Mesothelial cell of epicardium (in vitro differentiated cells): ENCODE measurements around the gene UCN2. TPM values are rescaled to one million over a fixed set of nuclear protein-coding genes. Genes with fewer than 3 reads are reported as not detected.

Experiments used
- DNase-seq, 2 experiments: peaks; one replicate each; pipeline ENCODE4 v3.0.0; 2021; ENCODE audit warnings: low spot score in 2 of 2; ENCODE audit not compliant: unreplicated experiment in 2 of 2
- H3K27ac Mint-ChIP-seq: 2 replicates; pipeline ENCODE4 v1.8.0; 2021; ENCODE audit warnings: mixed read lengths
- H3K27me3 Mint-ChIP-seq: 2 replicates; pipeline ENCODE4 v1.8.0; 2021; ENCODE audit warnings: low read depth, mixed read lengths
- H3K36me3 Mint-ChIP-seq: 2 replicates; pipeline ENCODE4 v1.8.0; 2021; ENCODE audit warnings: mixed read lengths
- H3K4me1 Mint-ChIP-seq: 2 replicates; pipeline ENCODE4 v1.8.0; 2021; ENCODE audit warnings: mixed read lengths
- H3K4me3 Mint-ChIP-seq: 2 replicates; pipeline ENCODE4 v1.8.0; 2021; ENCODE audit warnings: mild to moderate bottlenecking, moderate library complexity, mixed read lengths
- H3K9me3 Mint-ChIP-seq: 2 replicates; pipeline ENCODE4 v1.8.0; 2021; ENCODE audit warnings: mixed read lengths
- total RNA-seq: library from RNA; stranded (reverse); gene quantifications from 3 replicates; pipeline ENCODE4 v1.2.1, GENCODE V29; 2021
- TF ChIP-seq, protein P1 (sequence below): fragments of 200-600 bp; sonication (generic); IDR thresholded peaks from one replicate; pipeline ENCODE4 v1.5.0; 2021; ENCODE audit warnings: antibody characterized with exemption; ENCODE audit not compliant: unreplicated experiment

UCN2 gene
- total RNA-seq, 1 donor from 2014 or later, result 0.60 TPM

- H3K27ac Mint-ChIP-seq, result no peak overlapping the region
- TF ChIP-seq, protein P1, sequence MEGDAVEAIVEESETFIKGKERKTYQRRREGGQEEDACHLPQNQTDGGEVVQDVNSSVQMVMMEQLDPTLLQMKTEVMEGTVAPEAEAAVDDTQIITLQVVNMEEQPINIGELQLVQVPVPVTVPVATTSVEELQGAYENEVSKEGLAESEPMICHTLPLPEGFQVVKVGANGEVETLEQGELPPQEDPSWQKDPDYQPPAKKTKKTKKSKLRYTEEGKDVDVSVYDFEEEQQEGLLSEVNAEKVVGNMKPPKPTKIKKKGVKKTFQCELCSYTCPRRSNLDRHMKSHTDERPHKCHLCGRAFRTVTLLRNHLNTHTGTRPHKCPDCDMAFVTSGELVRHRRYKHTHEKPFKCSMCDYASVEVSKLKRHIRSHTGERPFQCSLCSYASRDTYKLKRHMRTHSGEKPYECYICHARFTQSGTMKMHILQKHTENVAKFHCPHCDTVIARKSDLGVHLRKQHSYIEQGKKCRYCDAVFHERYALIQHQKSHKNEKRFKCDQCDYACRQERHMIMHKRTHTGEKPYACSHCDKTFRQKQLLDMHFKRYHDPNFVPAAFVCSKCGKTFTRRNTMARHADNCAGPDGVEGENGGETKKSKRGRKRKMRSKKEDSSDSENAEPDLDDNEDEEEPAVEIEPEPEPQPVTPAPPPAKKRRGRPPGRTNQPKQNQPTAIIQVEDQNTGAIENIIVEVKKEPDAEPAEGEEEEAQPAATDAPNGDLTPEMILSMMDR, result no peak
- H3K4me1 Mint-ChIP-seq, result peaks cover 7% of the 10 kb centered on the region
- H3K36me3 Mint-ChIP-seq, result peaks cover 8% of the 10 kb centered on the region
- H3K9me3 Mint-ChIP-seq, result no peaks in the 10 kb centered on the region
- H3K27me3 Mint-ChIP-seq, result no peaks in the 10 kb centered on the region
- no peak for DNase-seq
- no peak overlapping the region for H3K4me3 Mint-ChIP-seq
These were observed 15.5 kb downstream of the UCN2 start for GRCh38 chr3:48548126-48548525.

DNA sequence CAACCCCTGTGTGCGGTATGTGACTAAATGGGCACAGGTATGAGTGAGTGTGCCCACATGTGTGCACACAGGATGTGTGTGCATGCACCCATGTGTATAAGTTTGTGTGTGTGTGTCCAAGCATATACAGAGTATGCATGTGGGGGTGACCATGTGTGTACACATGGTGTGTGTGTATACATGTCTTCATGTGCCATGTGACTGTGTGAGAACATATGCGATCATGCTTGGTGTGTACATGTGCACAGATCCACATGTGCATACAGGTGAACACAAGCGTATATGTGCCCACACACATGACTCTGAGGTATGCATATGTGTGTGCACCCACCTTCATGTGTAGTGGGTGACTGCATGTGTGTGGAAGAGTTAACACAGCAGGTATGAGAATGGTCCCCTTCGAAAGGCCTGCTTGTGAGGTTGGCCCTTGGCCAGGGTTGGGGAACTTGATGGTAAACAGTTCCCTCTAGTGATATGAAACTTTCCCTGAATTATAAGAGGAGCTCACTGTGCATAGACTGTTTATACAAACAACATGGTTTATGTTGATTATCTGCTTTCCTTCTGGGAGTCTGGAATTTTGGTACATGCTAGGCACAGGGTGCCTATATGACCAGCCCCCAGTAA, 17.3 kb downstream of the UCN2 start:
- H3K9me3 Mint-ChIP-seq, result peaks cover 3% of the 10 kb centered on the region
- no peak for DNase-seq
- no peaks in the 10 kb centered on the region for H3K27me3 Mint-ChIP-seq
- H3K27ac Mint-ChIP-seq, result no peak overlapping the region
- TF ChIP-seq, protein P1, result no peak
- no peak overlapping the region for H3K4me3 Mint-ChIP-seq
- H3K4me1 Mint-ChIP-seq, result no peaks in the 10 kb centered on the region
- peaks cover 19% of the 10 kb centered on the region for H3K36me3 Mint-ChIP-seq

DNA sequence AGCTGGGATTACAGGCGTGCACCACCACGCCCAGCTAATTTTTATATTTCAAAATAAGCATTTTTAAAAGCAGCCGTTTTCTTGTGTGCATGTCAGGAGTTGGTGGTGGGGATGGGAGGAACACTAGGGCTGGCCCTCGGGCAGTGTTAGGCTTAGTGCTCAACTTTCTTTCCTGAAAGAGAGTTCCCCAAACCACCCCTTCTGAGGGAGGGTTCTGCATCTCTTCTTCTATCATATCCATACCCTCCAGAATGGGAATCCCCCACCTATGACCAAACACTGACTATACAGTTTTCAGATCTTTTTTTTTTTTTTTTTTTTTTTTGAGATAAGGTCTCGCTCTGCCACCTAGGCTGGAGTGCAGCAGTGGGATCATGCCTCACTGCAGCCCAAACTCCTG, 19.4 kb downstream of the UCN2 start:
- no peak overlapping the region for H3K4me3 Mint-ChIP-seq
- H3K27me3 Mint-ChIP-seq, result no peaks in the 10 kb centered on the region
- no peak for DNase-seq
- no peaks in the 10 kb centered on the region for H3K4me1 Mint-ChIP-seq
- TF ChIP-seq, protein P1, result no peak
- H3K36me3 Mint-ChIP-seq, result peaks cover 22% of the 10 kb centered on the region
- H3K27ac Mint-ChIP-seq, result no peak overlapping the region
- H3K9me3 Mint-ChIP-seq, result peaks cover 3% of the 10 kb centered on the region

DNA sequence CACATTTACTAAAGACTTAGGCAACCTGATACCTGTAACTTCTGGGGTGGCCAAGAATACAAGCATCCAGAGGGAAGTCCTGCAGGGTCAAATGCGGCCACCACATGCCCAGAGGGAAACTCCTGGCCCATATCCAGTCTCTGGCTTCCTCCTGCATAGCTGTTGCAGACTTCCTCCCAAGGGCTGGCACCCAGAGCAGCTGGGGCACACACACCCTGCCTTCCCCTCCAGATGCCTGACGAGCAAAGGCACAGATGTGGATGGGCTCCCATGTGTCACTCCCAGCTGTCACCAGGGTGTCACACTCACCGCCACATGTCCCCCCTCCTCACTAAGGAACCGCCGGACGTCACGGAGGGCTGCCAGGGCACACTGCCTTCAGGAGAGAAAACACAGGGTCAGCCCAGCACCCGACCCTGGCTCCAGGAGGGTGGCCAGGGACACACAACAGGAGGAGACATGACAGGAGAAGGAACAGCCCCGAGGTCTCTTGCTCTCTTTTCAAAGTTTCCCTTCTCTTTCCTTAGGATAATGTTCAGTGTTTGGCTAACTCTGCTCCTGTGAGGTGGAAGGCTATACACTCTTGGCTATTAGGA, 20.2 kb downstream of the UCN2 start:
- TF ChIP-seq, protein P1, result no peak
- H3K4me1 Mint-ChIP-seq, result no peaks in the 10 kb centered on the region
- peaks cover 22% of the 10 kb centered on the region for H3K36me3 Mint-ChIP-seq
- H3K27ac Mint-ChIP-seq, result no peak overlapping the region
- H3K9me3 Mint-ChIP-seq, result peaks cover 3% of the 10 kb centered on the region
- no peak for DNase-seq
- H3K4me3 Mint-ChIP-seq, result no peak overlapping the region
- no peaks in the 10 kb centered on the region for H3K27me3 Mint-ChIP-seq

GRCh38 chr3:48538451-48538850, 25.1 kb downstream of the UCN2 start:
- TF ChIP-seq, protein P1, result no peak
- Mint-ChIP-seq H3K4me1 (no peaks in the 10 kb centered on the region), H3K4me3 (no peak overlapping the region), H3K27me3 (no peaks in the 10 kb centered on the region), H3K27ac (no peak overlapping the region), H3K9me3 (peaks cover 3% of the 10 kb centered on the region), H3K36me3 (peaks cover 44% of the 10 kb centered on the region)
- DNase-seq, result no peak
